GM18505 (cell line): ENCODE data around the gene MCRIP2.

Source experiments
- ATAC-seq: cut with Tn5 transposase; IDR thresholded peaks from one replicate; pipeline ENCODE4 v1.9.1; 2021; ENCODE audit not compliant: unreplicated experiment
- POLR2A ChIP-seq: IDR thresholded peaks from 4 replicates; pipeline ENCODE4 v1.6.1; 2011; ENCODE audit warnings: borderline replicate concordance; ENCODE audit not compliant: insufficient read depth, insufficient read length; ENCODE audit errors: extremely low read depth

The MCRIP2 gene

DNA sequence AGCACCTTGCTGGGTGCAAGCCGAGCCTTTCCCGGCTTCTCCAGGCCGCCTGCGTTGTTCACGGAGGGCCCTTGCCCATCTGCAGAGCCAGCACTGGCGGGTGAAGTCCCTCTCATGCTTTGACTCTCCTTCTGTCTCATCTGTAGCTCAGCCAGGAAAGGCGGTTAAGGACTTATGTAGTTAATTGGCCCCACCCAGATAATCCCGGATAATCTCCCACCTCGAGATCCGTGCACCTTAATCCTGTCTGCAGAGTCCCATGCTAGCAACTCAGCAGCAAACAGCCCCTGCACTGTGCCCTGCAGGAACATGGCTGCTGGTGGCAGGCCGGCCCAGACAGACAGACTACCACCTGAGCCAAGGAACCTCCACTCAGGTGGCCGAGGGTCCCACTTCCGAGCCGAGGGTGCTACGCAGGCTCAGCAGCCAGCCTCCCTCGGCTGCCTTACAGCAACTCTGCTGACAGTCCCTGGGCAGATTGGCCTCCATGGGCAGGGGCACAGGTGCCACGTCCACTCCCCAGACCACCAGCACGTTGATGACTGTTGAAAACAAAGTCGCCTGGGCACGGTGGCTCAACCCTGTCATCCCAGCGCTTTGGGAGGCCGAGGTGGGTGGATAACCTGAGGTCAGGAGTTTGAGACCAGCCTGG is 34.8 kb upstream of the MCRIP2 start:
- ATAC-seq: no peak
- no peak for TF ChIP-seq POLR2A

DNA sequence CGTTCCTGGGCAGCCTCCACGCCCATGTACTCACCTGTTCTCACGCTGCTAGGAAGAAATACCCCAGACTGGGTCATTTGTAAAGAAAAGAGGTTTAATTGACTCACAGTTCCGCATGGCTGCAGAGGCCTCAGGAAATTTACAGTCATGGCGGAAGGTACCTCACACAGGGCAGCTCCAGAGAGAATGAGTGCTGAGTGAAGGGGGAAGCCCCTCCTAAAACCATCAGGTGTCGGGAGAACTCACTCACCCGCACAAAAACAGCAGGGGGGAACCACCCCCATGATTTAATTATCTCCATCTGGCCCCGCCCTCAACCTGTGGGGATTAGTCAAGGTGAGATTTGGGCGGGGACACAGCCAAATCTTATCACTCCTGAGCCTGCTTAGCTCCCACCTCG is 33.6 kb upstream of the MCRIP2 start:
- no peak for ATAC-seq
- no peak for TF ChIP-seq POLR2A

GRCh38 chr16:609316-609715 is 32.3 kb upstream of the MCRIP2 start:
- TF ChIP-seq POLR2A: no peak

GRCh38 chr16:609984-610383 is 31.6 kb upstream of the MCRIP2 start:
- TF ChIP-seq POLR2A: no peak
- no peak for ATAC-seq

More at GRCh38 chr16:609316-609715, 32.3 kb upstream of the MCRIP2 start:
- ATAC-seq: no peak

DNA sequence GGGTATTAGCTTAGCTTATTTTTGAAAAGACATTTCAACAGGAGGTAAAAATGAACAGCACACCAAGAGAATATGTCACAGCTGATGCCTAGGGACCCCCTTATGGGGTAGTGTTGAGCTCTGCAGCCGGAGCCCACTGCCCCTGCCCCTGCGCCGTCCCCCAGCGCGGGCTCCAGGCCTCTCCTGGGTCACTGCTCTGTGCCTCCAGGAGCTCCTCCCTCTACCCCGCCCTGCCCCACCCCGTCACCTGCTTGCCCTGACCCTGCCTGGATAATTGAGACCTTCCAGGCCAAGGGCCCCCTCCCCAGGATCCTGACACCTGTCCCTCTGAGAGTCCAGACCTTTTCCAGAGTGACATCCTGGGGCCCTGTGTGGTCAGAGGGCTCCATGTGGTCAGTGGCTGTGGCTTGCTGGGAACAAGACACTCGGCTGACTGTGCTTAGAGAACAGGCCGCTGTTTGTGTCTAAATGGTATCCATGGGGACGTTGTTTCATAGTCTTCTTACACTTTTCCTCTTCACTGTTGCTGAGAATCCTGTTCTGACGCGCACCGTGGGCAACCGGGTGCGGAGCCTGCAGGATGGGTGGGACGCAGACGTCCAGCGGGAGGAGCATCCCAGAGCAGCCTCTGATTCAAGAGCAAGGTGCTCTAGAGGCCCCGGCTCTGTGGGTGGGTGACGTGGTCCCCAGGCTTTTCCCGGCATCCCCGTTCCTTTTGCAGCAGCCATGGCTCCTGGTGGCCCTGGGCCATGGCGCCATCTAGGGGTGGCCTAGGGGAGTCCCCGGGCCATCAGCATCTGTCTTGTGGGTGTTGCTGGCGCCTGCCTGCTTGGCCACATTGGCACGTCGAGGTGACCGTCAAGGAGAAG is 30.9 kb upstream of the MCRIP2 start:
- ATAC-seq: no peak
- TF ChIP-seq POLR2A: no peak

DNA sequence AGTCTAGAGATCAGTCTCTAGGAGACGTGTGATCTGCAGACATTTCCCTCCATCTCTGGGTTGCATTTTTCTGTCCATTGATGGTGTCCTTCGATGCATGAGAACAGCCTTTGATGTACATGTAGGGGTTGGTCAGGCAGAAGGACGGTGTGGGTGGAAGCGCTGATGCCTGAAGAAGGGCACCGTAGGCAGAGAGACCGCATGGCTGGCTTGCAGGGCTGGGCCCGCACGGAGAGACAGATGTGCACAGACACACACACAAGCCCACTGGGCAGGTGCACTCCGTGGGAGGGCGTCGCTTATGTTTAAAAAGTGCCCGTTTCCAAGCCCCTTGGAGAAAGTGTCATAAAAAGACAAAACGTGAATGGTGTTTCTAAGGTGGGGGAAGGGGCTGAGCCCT is 26.5 kb upstream of the MCRIP2 start:
- TF ChIP-seq POLR2A: no peak
- ATAC-seq: no peak

GRCh38 chr16:616733-617586 is 24.7 kb upstream of the MCRIP2 start:
- no peak for TF ChIP-seq POLR2A
- no peak for ATAC-seq

- no peak for TF ChIP-seq POLR2A
- ATAC-seq: no peak
These were observed 23.8 kb upstream of the MCRIP2 start for GRCh38 chr16:617855-618254.

DNA sequence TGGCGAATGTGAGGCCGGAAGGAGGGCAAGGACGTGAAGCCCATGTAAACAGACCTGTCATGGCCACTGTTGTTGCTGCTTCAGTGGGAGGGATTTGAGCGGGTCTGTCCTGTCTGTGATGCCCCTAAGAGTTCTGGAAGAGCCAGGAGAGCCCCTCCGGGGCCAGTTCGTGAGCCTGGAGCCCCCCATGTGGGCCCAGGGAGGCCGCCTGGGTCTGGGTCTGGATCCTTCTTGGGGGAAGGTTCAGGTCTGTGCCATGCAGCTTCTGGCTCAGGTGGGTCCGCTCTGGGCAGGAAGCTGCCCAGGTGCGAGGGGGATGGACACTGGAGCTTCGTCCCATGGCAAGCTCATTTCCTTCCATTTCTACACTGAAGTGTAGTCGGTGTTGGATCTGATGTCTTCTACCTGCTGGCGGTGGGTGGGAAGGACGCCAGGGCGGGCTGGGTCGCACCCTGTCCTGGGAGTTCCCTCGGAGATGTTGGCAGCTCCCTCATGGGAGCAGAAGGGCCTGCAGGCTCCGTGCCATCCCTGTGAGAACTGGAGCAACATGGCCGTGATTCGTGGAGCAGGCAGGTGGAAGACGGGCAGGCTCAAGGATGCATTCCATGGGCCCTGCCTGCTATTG is 22.0 kb upstream of the MCRIP2 start:
- ATAC-seq: no peak
- no peak for TF ChIP-seq POLR2A

DNA sequence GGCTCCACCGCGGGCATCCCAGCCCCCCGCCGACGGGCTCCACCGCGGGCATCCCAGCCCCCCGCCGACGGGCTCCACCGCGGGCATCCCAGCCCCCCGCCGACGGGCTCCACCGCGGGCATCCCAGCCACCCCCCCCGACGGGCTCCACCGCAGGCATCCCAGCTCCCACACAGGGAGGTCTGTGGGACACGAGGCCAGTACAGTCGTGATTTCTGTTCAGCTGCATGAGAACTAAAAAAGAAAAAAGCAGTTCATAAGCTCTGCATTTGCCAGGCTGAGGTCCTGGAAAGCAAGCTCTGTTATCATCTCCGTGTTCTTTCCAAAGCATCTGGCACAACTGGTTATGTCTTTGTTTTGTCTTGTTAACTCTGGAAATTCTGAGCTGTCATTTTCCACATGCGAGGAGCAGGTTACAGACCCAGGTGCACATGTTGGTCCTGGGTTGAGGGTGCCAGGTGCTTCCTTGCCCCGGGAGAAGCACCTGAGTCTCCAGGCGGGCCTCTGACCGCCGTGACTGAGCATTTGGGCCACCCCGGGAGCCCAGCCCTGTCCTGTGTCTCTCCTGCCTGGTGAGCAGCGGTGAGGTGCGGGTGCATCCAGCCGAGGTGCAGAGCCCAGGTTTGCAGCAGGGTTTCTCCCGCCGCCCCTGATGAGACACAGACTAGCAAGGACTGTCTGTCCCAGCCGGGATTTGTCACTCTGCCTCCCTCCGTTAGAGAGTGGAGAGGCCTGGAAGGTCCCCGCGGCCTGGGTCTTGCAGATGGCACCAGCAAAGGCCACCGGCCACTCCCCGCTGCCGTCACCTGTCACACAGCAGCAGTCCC is 20.7 kb upstream of the MCRIP2 start:
- TF ChIP-seq POLR2A: no peak
- ATAC-seq: no peak

DNA sequence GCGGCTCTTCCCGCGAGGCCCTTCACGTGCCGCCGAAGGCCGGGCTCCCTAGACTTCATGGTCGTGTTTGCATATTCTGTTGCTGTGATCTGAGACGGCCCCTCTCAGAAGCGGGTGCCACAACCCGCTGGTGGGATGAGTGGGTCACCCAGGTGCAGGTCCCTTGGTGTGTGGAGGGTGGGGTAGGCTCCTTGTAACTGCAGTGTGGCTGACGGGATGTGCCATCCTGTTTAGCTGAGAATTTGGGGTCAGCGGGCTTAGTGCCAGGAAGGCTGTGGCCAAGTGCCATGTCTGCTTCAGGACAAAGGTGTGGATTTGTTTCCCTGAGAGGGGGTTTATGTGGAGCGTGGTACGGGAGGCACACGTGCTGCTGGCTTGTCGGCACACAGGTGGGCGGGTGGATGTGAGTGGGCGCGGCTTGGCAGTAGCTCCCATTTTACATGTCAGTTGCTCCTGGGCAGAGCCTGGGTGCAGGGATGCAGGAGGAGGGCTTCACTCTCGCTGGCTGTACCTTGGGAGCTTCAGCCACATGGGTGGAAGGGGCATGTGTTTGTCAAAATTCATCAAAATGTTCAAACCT is 20.0 kb upstream of the MCRIP2 start:
- ATAC-seq: no peak
- TF ChIP-seq POLR2A: no peak

GRCh38 chr16:622920-623280 is 18.7 kb upstream of the MCRIP2 start:
- no peak for TF ChIP-seq POLR2A
- no peak for ATAC-seq
